ACC112 (cell line): Measurements from ENCODE around the gene RCL1.

Experiments
- H2AFZ ChIP-seq: fragments of 200-600 bp; sonication (generic); one replicate; pipeline ENCODE4 v1.6.0; 2017; ENCODE audit warnings: antibody characterized with exemption, low read length; ENCODE audit not compliant: unreplicated experiment
- H3K27ac ChIP-seq: fragments of 200-600 bp; sonication (generic); 2 replicates; pipeline ENCODE4 v1.5.1; 2014; ENCODE audit warnings: low read depth, mild to moderate bottlenecking, antibody characterized with exemption, low read length, moderate library complexity
- H3K27me3 ChIP-seq: fragments of 200-600 bp; sonication (generic); 2 replicates; pipeline ENCODE4 v1.6.1; 2014; ENCODE audit warnings: mild to moderate bottlenecking, antibody characterized with exemption, low read length, moderate library complexity, mixed read lengths; ENCODE audit not compliant: insufficient read depth
- H3K36me3 ChIP-seq: fragments of 200-600 bp; sonication (generic); 2 replicates; pipeline ENCODE4 v1.6.1; 2016; ENCODE audit warnings: mild to moderate bottlenecking, antibody characterized with exemption, low read length, moderate library complexity, mixed read lengths; ENCODE audit not compliant: insufficient read depth
- H3K4me1 ChIP-seq: fragments of 200-600 bp; sonication (generic); one replicate; pipeline ENCODE4 v1.6.1; 2016; ENCODE audit warnings: low read length, mixed read lengths; ENCODE audit not compliant: insufficient read depth, unreplicated experiment, control insufficient read depth
- H3K4me3 ChIP-seq: fragments of 200-600 bp; sonication (generic); 2 replicates; pipeline ENCODE4 v1.5.1; 2014; ENCODE audit warnings: mild to moderate bottlenecking, low read depth, low read length
- H3K79me2 ChIP-seq: fragments of 200-600 bp; sonication (generic); one replicate; pipeline ENCODE4 v1.6.0; 2016; ENCODE audit warnings: low read length; ENCODE audit not compliant: control insufficient read depth, unreplicated experiment, insufficient read depth

RCL1 gene

DNA sequence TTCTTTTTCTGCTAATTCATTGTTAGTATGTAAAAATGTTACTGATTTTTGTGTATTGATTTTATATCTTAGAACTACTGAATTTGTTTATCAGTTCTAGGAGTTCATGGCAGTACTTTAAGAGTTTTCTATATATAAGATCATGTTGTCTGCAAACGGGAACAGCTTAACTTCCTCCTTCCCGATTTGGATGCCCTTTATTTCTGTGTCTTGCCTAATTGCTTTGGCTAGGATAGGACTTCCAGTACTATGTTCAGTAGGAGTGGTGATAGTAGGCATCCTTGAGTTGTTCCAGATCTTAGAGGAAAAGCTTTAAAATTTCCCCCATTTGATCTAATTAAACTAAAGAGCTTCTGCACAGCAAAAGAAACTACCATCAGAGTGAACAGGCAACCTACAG is 20.1 kb downstream of the RCL1 start:
- H3K27me3 ChIP-seq, result no peaks in the 10 kb centered on the region
- H3K79me2 ChIP-seq, result peaks cover 36% of the 10 kb centered on the region
- H2AFZ ChIP-seq, result no peak overlapping the region
- no peak overlapping the region for H3K4me3 ChIP-seq
- H3K4me1 ChIP-seq, result peaks cover 11% of the 10 kb centered on the region
- H3K36me3 ChIP-seq, result no peaks in the 10 kb centered on the region; the same call in 1 of the 2 replicates
- H3K27ac ChIP-seq, result no peak overlapping the region

GRCh38 chr9:4814913-4815312 is 22.2 kb downstream of the RCL1 start:
- Histone ChIP-seq H3K27ac (no peak overlapping the region), H3K36me3 (no peaks in the 10 kb centered on the region; the same call in 1 of the 2 replicates), H3K4me1 (peaks cover 11% of the 10 kb centered on the region), H3K27me3 (no peaks in the 10 kb centered on the region), H2AFZ (no peak overlapping the region), H3K79me2 (peaks cover 32% of the 10 kb centered on the region), H3K4me3 (no peak overlapping the region)

- H3K4me1 ChIP-seq, result peaks cover 11% of the 10 kb centered on the region
- H3K4me3 ChIP-seq, result no peak overlapping the region
- H3K27ac ChIP-seq, result no peak overlapping the region
- no peaks in the 10 kb centered on the region; the same call in 1 of the 2 replicates for H3K36me3 ChIP-seq
- no peak overlapping the region for H2AFZ ChIP-seq
- H3K79me2 ChIP-seq, result peaks cover 30% of the 10 kb centered on the region
- no peaks in the 10 kb centered on the region for H3K27me3 ChIP-seq
These were observed 22.7 kb downstream of the RCL1 start for GRCh38 chr9:4815381-4815956.

GRCh38 chr9:4820168-4820567 is 27.4 kb downstream of the RCL1 start:
- H3K27me3 ChIP-seq, result no peaks in the 10 kb centered on the region
- no peak overlapping the region for H3K4me3 ChIP-seq
- no peaks in the 10 kb centered on the region for H3K36me3 ChIP-seq
- H3K4me1 ChIP-seq, result peaks cover 7% of the 10 kb centered on the region
- H3K27ac ChIP-seq, result no peak overlapping the region
- peaks cover 24% of the 10 kb centered on the region for H3K79me2 ChIP-seq
- no peak overlapping the region for H2AFZ ChIP-seq

GRCh38 chr9:4821133-4821532 is 28.4 kb downstream of the RCL1 start:
- Histone ChIP-seq H3K27ac (no peak overlapping the region), H3K4me3 (no peak overlapping the region), H2AFZ (no peak overlapping the region), H3K27me3 (no peaks in the 10 kb centered on the region), H3K79me2 (peaks cover 17% of the 10 kb centered on the region), H3K4me1 (peaks cover 2% of the 10 kb centered on the region), H3K36me3 (no peaks in the 10 kb centered on the region)

- Histone ChIP-seq H3K4me3 (no peak overlapping the region), H3K4me1 (peaks cover 6% of the 10 kb centered on the region), H3K27ac (no peak overlapping the region), H3K27me3 (no peaks in the 10 kb centered on the region), H3K79me2 (peaks cover 17% of the 10 kb centered on the region), H2AFZ (no peak overlapping the region), H3K36me3 (no peaks in the 10 kb centered on the region)
These were observed 29.3 kb downstream of the RCL1 start for GRCh38 chr9:4822057-4822456.

DNA sequence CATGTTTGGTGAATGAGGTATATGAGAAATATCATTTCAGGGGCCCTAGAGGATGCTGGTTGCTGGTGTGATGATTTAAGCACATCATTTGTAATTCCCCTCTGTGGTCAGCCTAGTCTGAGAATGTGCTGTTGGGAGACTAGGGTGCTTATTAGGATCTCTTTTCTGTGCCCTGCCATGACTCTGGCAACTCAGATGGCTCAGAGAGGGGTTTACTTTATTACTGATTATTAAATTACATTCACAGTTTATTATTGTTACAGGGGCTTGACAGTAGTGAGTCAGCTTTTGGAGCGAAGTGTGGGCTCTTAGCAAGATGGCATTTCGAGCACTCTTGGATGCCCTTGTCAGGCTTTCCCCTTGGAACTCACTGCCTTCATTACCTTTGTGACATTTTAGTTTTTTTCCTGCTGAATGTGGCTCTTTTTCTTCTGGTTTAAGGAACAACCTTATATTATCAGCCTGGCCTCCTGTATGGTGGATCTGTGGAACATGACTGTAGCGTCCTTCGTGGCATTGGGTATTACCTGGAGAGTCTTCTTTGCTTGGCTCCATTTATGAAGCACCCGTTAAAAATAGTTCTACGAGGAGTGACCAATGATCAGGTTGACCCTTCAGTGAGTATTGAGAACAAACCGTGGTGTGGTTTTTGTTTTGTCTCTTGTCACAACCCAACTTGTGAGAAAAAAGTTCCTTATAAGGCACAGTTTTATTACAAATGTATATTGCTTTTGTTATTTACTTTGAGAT is 33.8 kb downstream of the RCL1 start:
- H3K27me3 ChIP-seq, result no peaks in the 10 kb centered on the region
- no peak overlapping the region for H3K27ac ChIP-seq
- H3K79me2 ChIP-seq, result peaks cover 13% of the 10 kb centered on the region
- no peak overlapping the region for H2AFZ ChIP-seq
- H3K36me3 ChIP-seq, result peaks cover 3% of the 10 kb centered on the region; the same call in 1 of the 2 replicates
- H3K4me3 ChIP-seq, result no peak overlapping the region
- peaks cover 43% of the 10 kb centered on the region for H3K4me1 ChIP-seq

DNA sequence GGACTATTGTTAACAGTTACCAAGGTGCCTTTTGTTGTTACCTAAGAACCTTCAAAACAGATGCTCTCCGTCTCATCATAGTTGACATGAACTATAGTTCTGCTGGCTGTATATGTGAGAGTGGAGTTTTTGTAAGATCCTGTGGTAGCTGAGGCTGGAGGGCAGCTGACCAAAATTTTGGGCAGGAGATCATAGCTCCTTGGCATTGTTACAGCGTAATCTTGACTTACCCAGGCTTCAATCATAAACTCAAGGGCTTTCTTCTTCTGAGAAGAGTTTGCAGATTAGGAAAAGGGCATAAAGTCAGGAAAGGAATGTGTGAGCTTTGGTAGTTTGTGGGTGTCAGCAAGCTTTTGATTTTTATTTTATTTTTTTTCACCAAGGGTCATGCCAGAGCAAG is 34.5 kb downstream of the RCL1 start:
- Histone ChIP-seq H3K36me3 (peaks cover 6% of the 10 kb centered on the region; the same call in 1 of the 2 replicates), H3K27ac (no peak overlapping the region), H3K4me3 (no peak overlapping the region), H3K4me1 (peaks cover 50% of the 10 kb centered on the region), H2AFZ (no peak overlapping the region), H3K79me2 (peaks cover 16% of the 10 kb centered on the region), H3K27me3 (no peaks in the 10 kb centered on the region)

DNA sequence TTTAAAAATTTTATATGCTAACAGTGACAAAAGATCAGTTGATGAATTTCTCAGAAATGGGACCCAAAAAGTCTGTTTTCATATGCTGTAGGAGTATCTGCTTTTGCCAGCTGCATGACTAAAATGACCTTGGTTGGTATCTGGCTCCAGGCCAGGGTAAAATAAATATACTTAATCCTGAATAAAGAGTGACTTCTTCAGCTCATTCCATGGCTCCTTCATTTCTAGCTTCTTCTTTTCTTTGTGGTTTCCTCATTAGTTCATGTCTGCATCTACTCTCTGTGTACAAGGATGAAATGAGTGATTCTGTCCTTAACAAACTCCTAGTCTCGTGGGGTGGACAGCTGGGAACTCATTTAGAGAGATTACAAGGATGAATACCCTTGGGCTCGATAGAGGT is 36.0 kb downstream of the RCL1 start:
- peaks cover 61% of the 10 kb centered on the region for H3K4me1 ChIP-seq
- peak overlapping the region; percentile 100 for H3K27ac ChIP-seq
- H3K79me2 ChIP-seq, result peaks cover 13% of the 10 kb centered on the region
- H3K36me3 ChIP-seq, result peaks cover 6% of the 10 kb centered on the region; the same call in 1 of the 2 replicates
- H3K27me3 ChIP-seq, result no peaks in the 10 kb centered on the region
- no peak overlapping the region for H2AFZ ChIP-seq
- no peak overlapping the region; the same call in 1 of the 2 replicates for H3K4me3 ChIP-seq

DNA sequence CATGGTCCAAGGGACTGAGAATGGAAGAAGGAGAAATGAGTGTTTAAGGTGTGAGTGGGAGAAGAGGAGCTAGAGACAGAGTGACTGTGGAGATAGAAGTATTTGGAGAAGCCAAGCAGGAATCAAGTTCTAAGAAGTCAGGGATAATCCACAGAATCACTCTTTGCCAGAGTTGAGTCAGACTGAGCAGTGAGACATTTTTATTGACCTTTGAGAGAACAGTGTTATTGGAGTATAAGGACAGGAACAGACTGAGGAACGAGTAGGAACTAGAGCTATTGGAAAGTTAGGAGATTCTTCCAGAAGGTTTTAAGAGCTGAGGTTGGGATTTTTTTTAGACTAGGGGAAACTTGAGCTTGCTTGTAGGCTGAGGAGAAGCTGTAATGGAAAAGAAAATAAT is 37.2 kb downstream of the RCL1 start:
- Histone ChIP-seq H3K36me3 (peaks cover 6% of the 10 kb centered on the region; the same call in 1 of the 2 replicates), H3K79me2 (peaks cover 13% of the 10 kb centered on the region), H3K4me3 (peak overlapping the region; percentile 13; the same call in 1 of the 2 replicates), H3K27ac (peak overlapping the region; percentile 100), H3K27me3 (no peaks in the 10 kb centered on the region), H2AFZ (no peak overlapping the region), H3K4me1 (peaks cover 74% of the 10 kb centered on the region)

- no peak overlapping the region for H2AFZ ChIP-seq
- peak overlapping the region; percentile 100 for H3K27ac ChIP-seq
- peaks cover 79% of the 10 kb centered on the region for H3K4me1 ChIP-seq
- H3K36me3 ChIP-seq, result peaks cover 6% of the 10 kb centered on the region; the same call in 1 of the 2 replicates
- H3K4me3 ChIP-seq, result no peak overlapping the region
- H3K27me3 ChIP-seq, result no peaks in the 10 kb centered on the region
- H3K79me2 ChIP-seq, result peaks cover 13% of the 10 kb centered on the region
These were observed 38.0 kb downstream of the RCL1 start for GRCh38 chr9:4830699-4831098.
